Vagina (tissue), 2 donors: ENCODE data around the gene MAFF. TPM values are rescaled to one million over a fixed set of nuclear protein-coding genes. Genes with fewer than 3 reads are reported as not detected.

ENCODE experiments used
- DNase-seq, 2 donors: peaks; one replicate each; pipeline ENCODE4 v3.0.0-alpha.2; 2017; ENCODE audit errors: extremely low spot score in 2 of 2
- H3K27ac ChIP-seq: fragments of 200-600 bp; sonication (generic); one replicate; pipeline ENCODE4 v1.5.1; 2019
- H3K27me3 ChIP-seq: fragments of 200-600 bp; sonication (generic); one replicate; pipeline ENCODE4 v1.5.1; 2019
- H3K36me3 ChIP-seq, 2 donors: fragments of 200-600 bp; sonication (generic); one replicate each; pipeline ENCODE4 v1.5.1; 2017 to 2019
- H3K4me1 ChIP-seq: fragments of 200-600 bp; sonication (generic); one replicate; pipeline ENCODE4 v1.5.1; 2019
- H3K4me3 ChIP-seq, 2 donors: fragments of 200-600 bp; sonication (generic); 1 replicate in 1 of 2; 2 replicates in 1 of 2; pipeline ENCODE4 v1.5.1; 2016 to 2019
- H3K9me3 ChIP-seq: fragments of 200-600 bp; sonication (generic); one replicate; pipeline ENCODE4 v1.5.1; 2019
- POLR2A ChIP-seq, 2 donors: fragments of 450-650 bp; IDR thresholded peaks; one replicate each; pipeline ENCODE4 v1.6.1; 2017; ENCODE audit warnings: antibody characterized with exemption in 2 of 2, mild to moderate bottlenecking in 2 of 2, moderate library complexity in 2 of 2
- POLR2AphosphoS5 ChIP-seq, 2 donors: sonication (generic); formaldehyde crosslinking; IDR thresholded peaks; one replicate each; pipeline ENCODE4 v1.9.0; 2017; ENCODE audit warnings: antibody characterized with exemption in 2 of 2, mild to moderate bottlenecking in 2 of 2, low read depth in 1 of 2; ENCODE audit not compliant: insufficient read depth in 1 of 2
- intact Hi-C: fragments of 100-400 bp; cut with DNase I; formaldehyde crosslinking; loops from one replicate; pipeline ENCODE4 v1.15.1; 2023
- total RNA-seq: library from RNA; depleted of rRNA; stranded (reverse); fragments of >200 nt; gene quantifications from one replicate; pipeline ENCODE4 v1.2.3, GENCODE V29; 2016
- TF ChIP-seq, protein P1 (sequence below), 3 experiments: fragments of 450-650 bp in 2 of 3; fragments of 200-600 bp in 1 of 3; sonication (generic) in 1 of 3; IDR thresholded peaks; one replicate each; pipeline ENCODE4 v1.5.1; 2017 to 2019; ENCODE audit warnings: antibody characterized with exemption in 3 of 3, mild to moderate bottlenecking in 2 of 3, moderate library complexity in 2 of 3

Gene MAFF
- total RNA-seq, 1 donor from 2014 or later = 90.6 TPM

GRCh38 chr22:38219632-38220031 lies 17.8 kb downstream of the MAFF start:
- intact Hi-C loops = no loop called here
- no peak overlapping the region for H3K4me3 ChIP-seq
- H3K9me3 ChIP-seq = no peaks in the 10 kb centered on the region
- H3K36me3 ChIP-seq = peaks cover 0 to 15% of the 10 kb centered on the region in 2 donors
- peak overlapping the region; percentile 96 for H3K27ac ChIP-seq
- no peak for TF ChIP-seq POLR2AphosphoS5 (IDR thresholded peaks at IDR 0.05; ENCODE audit: insufficient read depth in 1 of 2, low read depth in 1 of 2)
- TF ChIP-seq, protein P1, sequence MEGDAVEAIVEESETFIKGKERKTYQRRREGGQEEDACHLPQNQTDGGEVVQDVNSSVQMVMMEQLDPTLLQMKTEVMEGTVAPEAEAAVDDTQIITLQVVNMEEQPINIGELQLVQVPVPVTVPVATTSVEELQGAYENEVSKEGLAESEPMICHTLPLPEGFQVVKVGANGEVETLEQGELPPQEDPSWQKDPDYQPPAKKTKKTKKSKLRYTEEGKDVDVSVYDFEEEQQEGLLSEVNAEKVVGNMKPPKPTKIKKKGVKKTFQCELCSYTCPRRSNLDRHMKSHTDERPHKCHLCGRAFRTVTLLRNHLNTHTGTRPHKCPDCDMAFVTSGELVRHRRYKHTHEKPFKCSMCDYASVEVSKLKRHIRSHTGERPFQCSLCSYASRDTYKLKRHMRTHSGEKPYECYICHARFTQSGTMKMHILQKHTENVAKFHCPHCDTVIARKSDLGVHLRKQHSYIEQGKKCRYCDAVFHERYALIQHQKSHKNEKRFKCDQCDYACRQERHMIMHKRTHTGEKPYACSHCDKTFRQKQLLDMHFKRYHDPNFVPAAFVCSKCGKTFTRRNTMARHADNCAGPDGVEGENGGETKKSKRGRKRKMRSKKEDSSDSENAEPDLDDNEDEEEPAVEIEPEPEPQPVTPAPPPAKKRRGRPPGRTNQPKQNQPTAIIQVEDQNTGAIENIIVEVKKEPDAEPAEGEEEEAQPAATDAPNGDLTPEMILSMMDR (IDR thresholded peaks at IDR 0.05) = no peak
- TF ChIP-seq POLR2A (IDR thresholded peaks at IDR 0.05) = no peak
- no peak for DNase-seq
- no peaks in the 10 kb centered on the region for H3K27me3 ChIP-seq
- H3K4me1 ChIP-seq = peaks cover 55% of the 10 kb centered on the region

GRCh38 chr22:38220163-38220562 lies 18.4 kb downstream of the MAFF start:
- Histone ChIP-seq H3K27me3 (no peaks in the 10 kb centered on the region), H3K36me3 (peaks cover 0 to 21% of the 10 kb centered on the region in 2 donors), H3K4me3 (no peak overlapping the region), H3K9me3 (no peaks in the 10 kb centered on the region), H3K27ac (peak overlapping the region; percentile 96), H3K4me1 (peaks cover 55% of the 10 kb centered on the region)
- intact Hi-C loops = no loop called here
- DNase-seq = no peak
- no peak for TF ChIP-seq POLR2AphosphoS5 (IDR thresholded peaks at IDR 0.05; ENCODE audit: insufficient read depth in 1 of 2, low read depth in 1 of 2)
- no peak for TF ChIP-seq POLR2A (IDR thresholded peaks at IDR 0.05)
- TF ChIP-seq, protein P1 (IDR thresholded peaks at IDR 0.05) = no peak

DNA sequence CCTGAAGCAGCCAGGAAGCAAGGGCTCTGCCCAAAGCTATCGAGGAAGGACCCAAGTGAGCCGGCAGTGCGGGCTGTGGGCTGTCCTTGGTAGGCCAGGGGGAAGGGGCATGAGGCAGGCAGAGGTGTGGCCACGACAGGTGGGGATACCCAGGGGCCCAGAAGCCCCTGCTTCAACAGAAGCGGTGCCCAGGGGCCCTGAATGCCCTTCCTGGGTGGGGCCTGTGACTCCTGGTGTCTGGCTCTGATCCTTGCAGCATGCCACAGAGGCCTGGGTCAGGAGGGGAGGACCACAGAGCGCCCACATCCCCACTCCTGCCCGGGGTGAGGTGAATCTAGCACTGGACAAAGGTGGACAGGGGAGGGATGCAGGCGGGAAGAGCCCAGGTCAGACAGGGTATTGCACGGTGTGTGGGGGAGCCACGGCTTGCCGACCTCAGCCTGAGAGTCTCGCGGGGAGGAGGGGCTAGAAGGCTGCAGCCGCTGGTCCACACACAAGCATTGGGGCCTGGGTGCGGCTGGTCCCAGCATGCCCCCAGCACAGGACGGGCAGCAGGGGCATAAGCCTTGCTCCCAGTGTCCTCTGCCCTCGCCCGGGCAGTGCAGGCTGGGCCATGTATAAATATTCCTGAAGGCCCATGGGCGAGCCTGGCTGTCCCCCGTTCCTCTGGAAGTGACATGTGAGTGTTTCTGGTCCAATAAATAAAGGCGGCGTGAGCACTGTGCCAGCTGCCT lies 19.0 kb downstream of the MAFF start:
- Histone ChIP-seq H3K27me3 (no peaks in the 10 kb centered on the region), H3K4me1 (peaks cover 55% of the 10 kb centered on the region), H3K27ac (peak overlapping the region; percentile 96), H3K4me3 (no peak overlapping the region), H3K36me3 (peaks cover 0 to 27% of the 10 kb centered on the region in 2 donors), H3K9me3 (no peaks in the 10 kb centered on the region)
- TF ChIP-seq, protein P1 (IDR thresholded peaks at IDR 0.05) = no peak
- TF ChIP-seq POLR2AphosphoS5 (IDR thresholded peaks at IDR 0.05; ENCODE audit: insufficient read depth in 1 of 2, low read depth in 1 of 2) = peak in 1 of 2 donors; percentile 7
- intact Hi-C loops = no loop called here
- no peak for DNase-seq

GRCh38 chr22:38221407-38221806 lies 19.6 kb downstream of the MAFF start:
- peaks cover 55% of the 10 kb centered on the region for H3K4me1 ChIP-seq
- no peak overlapping the region for H3K4me3 ChIP-seq
- TF ChIP-seq POLR2AphosphoS5 (IDR thresholded peaks at IDR 0.05; ENCODE audit: insufficient read depth in 1 of 2, low read depth in 1 of 2) (peak in 1 of 2 donors; percentile 11), POLR2A (IDR thresholded peaks at IDR 0.05) (no peak)
- TF ChIP-seq, protein P1 (IDR thresholded peaks at IDR 0.05) = no peak
- intact Hi-C loops = no loop called here
- H3K27me3 ChIP-seq = no peaks in the 10 kb centered on the region
- DNase-seq = no peak
- H3K27ac ChIP-seq = peak overlapping the region; percentile 59
- peaks cover 0 to 33% of the 10 kb centered on the region in 2 donors for H3K36me3 ChIP-seq
- no peaks in the 10 kb centered on the region for H3K9me3 ChIP-seq
